ENCODE measurements around the gene OSBPL7. TPM values are rescaled to one million over a fixed set of nuclear protein-coding genes. Genes with fewer than 3 reads are reported as not detected.

OSBPL7 gene
- total RNA-seq, 1 donor from 2014 or later: 25.1 TPM

DNA sequence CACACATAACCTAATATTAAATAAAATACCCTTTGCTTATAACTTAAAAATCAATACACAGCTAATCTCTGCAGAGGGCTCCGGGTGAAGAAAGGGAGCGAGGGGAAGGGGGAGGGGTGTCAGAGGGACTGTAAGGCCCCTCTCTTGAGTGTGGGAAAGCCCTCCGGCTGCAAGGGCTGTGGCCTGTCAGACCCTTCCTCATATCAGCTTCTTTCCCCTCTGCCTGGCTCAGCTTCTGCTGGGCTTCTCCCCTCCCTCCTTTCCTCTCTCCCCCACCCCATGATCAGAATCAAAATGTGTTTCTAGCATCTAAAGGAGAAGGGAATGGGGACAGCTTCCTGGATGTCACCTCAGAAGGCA is 24.1 kb upstream of the OSBPL7 start:
- TF ChIP-seq, protein P1, sequence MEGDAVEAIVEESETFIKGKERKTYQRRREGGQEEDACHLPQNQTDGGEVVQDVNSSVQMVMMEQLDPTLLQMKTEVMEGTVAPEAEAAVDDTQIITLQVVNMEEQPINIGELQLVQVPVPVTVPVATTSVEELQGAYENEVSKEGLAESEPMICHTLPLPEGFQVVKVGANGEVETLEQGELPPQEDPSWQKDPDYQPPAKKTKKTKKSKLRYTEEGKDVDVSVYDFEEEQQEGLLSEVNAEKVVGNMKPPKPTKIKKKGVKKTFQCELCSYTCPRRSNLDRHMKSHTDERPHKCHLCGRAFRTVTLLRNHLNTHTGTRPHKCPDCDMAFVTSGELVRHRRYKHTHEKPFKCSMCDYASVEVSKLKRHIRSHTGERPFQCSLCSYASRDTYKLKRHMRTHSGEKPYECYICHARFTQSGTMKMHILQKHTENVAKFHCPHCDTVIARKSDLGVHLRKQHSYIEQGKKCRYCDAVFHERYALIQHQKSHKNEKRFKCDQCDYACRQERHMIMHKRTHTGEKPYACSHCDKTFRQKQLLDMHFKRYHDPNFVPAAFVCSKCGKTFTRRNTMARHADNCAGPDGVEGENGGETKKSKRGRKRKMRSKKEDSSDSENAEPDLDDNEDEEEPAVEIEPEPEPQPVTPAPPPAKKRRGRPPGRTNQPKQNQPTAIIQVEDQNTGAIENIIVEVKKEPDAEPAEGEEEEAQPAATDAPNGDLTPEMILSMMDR (IDR thresholded peaks at IDR 0.05; ENCODE audit: unreplicated experiment): no peak
- Mint-ChIP-seq H3K9me3 (no peaks in the 10 kb centered on the region), H3K27me3 (ENCODE audit: low read depth) (peaks cover 2% of the 10 kb centered on the region), H3K4me1 (peaks cover 86% of the 10 kb centered on the region), H3K36me3 (no peaks in the 10 kb centered on the region), H3K4me3 (peak overlapping the region; percentile 60), H3K27ac (peak overlapping the region; percentile 55)
- DNase-seq (ENCODE audit: low spot score in 2 of 2, unreplicated experiment in 2 of 2): no peak

DNA sequence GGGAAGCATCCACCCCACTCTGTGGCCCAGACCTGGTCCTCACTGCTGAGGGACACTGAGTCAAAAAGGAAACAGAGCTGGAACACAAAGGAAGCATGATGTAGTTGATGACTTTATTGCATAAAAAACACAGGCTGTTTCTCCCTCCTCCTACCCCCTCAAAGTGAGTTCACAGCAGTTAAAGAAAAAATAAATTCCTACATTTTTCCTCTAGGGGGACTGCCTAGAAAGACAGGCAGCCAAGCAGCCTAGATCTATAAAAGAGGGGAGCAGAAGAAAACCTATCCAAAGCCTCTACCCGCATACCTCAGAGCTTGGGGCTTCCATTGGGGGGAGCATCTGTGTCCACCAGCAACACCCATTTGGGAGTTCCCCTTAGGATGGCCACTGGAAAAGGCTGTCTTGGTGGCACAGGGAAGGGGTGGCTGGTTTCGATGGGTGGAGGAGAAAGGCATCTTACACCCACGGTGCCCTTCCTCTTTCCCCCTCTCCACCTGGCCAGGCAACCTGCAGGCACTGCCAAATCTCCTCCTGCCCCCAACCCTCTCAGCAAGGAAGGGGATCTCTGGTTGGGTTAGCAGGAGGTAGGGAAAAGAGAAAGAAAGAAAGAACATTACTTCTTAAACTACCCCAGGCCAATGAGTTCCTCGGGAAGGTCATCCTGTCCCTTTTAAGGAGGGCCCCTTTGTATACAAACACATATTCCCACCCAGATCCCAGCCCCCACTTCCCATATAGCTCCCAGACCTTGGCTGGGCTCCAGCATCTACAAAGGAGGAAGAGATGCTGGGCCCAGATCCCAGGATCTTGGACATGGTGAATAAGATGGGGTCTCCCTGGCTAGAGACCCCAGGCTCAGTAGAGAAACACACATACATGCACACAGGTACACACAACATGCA is 23.5 kb upstream of the OSBPL7 start:
- Mint-ChIP-seq H3K9me3 (no peaks in the 10 kb centered on the region), H3K27me3 (ENCODE audit: low read depth) (peaks cover 2% of the 10 kb centered on the region), H3K36me3 (no peaks in the 10 kb centered on the region), H3K4me3 (peak overlapping the region; percentile 60), H3K27ac (peak overlapping the region; percentile 55), H3K4me1 (peaks cover 86% of the 10 kb centered on the region)
- no peak for DNase-seq (ENCODE audit: low spot score in 2 of 2, unreplicated experiment in 2 of 2)
- TF ChIP-seq, protein P1 (IDR thresholded peaks at IDR 0.05; ENCODE audit: unreplicated experiment): peak; percentile 71

DNA sequence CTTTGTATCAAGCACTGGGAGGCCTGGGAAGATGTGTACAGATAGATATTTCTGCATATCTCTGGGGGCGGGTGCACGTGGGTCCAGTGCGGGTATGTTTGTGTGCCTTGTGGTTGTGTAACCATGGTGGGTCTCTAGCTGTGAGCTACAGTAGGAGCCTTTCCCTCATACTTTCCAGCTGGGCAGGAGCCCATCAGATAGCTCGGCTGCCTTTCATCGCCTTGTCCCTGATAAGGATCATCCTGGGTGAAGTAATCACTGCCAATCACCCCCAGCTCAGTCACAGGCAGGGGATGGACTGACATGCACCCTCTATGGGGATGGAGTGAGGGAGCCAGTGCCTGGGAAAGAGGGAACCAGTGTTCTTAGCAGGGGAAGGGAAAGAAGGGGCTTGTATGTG is 22.6 kb upstream of the OSBPL7 start:
- Mint-ChIP-seq H3K9me3 (no peaks in the 10 kb centered on the region), H3K27me3 (ENCODE audit: low read depth) (peaks cover 2% of the 10 kb centered on the region), H3K4me1 (peaks cover 82% of the 10 kb centered on the region), H3K36me3 (no peaks in the 10 kb centered on the region), H3K27ac (peak overlapping the region; percentile 60), H3K4me3 (no peak overlapping the region)
- TF ChIP-seq, protein P1 (IDR thresholded peaks at IDR 0.05; ENCODE audit: unreplicated experiment): no peak
- DNase-seq (ENCODE audit: low spot score in 2 of 2, unreplicated experiment in 2 of 2): no peak

DNA sequence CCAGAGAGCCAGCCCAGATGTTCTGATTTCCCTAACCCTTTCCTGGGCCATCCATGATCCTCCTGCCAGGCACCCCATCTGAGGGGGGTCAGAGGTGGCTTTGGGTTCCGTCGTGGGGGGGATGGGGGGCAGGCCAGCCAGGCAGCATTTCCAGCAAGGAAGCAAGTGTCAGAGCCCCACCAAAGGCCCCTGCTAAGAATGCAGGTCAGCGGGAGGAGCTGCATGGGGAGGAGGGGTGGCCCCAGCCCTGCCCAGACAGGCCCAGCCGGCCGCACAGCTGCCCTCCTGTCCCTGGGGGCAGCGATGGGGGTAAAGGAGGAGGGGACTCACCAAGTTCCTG is 21.8 kb upstream of the OSBPL7 start:
- TF ChIP-seq, protein P1 (IDR thresholded peaks at IDR 0.05; ENCODE audit: unreplicated experiment): peak; percentile 10
- no peaks in the 10 kb centered on the region for H3K9me3 Mint-ChIP-seq
- peaks cover 73% of the 10 kb centered on the region for H3K4me1 Mint-ChIP-seq
- peak overlapping the region; percentile 9 for H3K4me3 Mint-ChIP-seq
- no peaks in the 10 kb centered on the region for H3K36me3 Mint-ChIP-seq
- H3K27ac Mint-ChIP-seq: peak overlapping the region; percentile 67
- no peak for DNase-seq (ENCODE audit: low spot score in 2 of 2, unreplicated experiment in 2 of 2)
- peaks cover 2% of the 10 kb centered on the region for H3K27me3 Mint-ChIP-seq (ENCODE audit: low read depth)

DNA sequence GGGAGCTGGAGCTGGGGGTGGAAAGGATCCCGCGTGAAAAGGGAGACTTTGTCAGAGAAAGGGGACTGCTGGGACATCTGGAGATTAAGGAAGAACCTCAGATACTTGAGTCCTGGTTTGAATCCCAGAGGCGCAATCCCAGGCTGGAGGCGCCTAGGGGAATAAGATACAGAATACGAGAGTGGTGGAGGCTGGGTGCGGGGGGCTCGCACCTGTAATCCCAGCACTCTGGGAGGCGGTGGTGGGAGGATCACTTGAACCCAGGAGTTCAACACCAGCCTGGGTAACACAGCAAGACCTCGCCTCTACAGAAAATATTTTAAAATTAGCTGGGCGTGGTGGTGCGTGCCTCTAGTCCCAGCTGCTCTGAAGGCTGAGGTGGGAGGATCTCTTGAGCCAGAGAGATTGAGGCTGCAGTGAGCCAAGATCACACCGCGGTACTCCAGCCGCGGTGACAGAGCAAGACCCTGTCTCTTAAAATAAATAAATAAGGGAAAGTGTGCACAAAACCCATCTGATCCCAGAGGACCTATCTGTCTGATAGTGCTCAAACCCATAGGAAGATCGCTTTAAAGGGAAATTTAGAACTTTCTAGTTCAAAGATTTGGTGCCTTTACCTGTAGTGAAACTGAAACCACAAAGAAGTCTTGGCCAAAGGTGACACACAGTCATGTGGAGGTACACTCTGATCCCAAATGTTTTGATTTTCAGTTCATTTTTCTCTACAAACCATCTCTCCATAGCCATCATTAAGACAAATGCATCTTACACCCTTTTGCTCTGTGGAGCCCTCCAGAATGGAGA is 20.1 kb upstream of the OSBPL7 start:
- H3K27ac Mint-ChIP-seq: peak overlapping the region; percentile 64
- TF ChIP-seq, protein P1 (IDR thresholded peaks at IDR 0.05; ENCODE audit: unreplicated experiment): peak; percentile 47
- H3K4me3 Mint-ChIP-seq: peak overlapping the region; percentile 98
- H3K9me3 Mint-ChIP-seq: no peaks in the 10 kb centered on the region
- H3K36me3 Mint-ChIP-seq: peaks cover 2% of the 10 kb centered on the region
- H3K4me1 Mint-ChIP-seq: peaks cover 64% of the 10 kb centered on the region
- no peak for DNase-seq (ENCODE audit: low spot score in 2 of 2, unreplicated experiment in 2 of 2)
- no peaks in the 10 kb centered on the region for H3K27me3 Mint-ChIP-seq (ENCODE audit: low read depth)
